ENCODE measurements around the gene TNFRSF4. TPM values are rescaled to one million over a fixed set of nuclear protein-coding genes. Genes with fewer than 3 reads are reported as not detected.
A peak's percentile ranks its signal among the peaks of the same experiment; 100 is the strongest.

TNFRSF4 gene
- total and polyA plus RNA-seq, 9 donors = 1.5 to 3.3 (median 2.1) TPM

- no peak for DNase-seq
- H3K9me3 ChIP-seq (replicated peaks; ENCODE audit: control insufficient read depth, low read depth, low read length) = no peaks in the 10 kb centered on the region
- H3K4me1 ChIP-seq (ENCODE audit: control insufficient read depth, insufficient read depth, low read length) = peaks cover 54% of the 10 kb centered on the region
- H3K27me3 ChIP-seq (ENCODE audit: control insufficient read depth, insufficient read depth, low read length) = peaks cover 20% of the 10 kb centered on the region
- no peak overlapping the region for H3K4me3 ChIP-seq (ENCODE audit: low read length)
- H3K36me3 ChIP-seq (ENCODE audit: control insufficient read depth, insufficient read depth, low read length) = no peaks in the 10 kb centered on the region
- 64% methylated on average over 2 of the region's 19 CpGs for WGBS (ENCODE audit: insufficient coverage)
- no peak overlapping the region for H3K27ac ChIP-seq (ENCODE audit: low read length)
These were observed 6.9 kb downstream of the TNFRSF4 start for GRCh38 chr1:1206966-1207531.

- Histone ChIP-seq H3K9me3 (replicated peaks; ENCODE audit: control insufficient read depth, low read depth, low read length) (no peaks in the 10 kb centered on the region), H3K27me3 (ENCODE audit: control insufficient read depth, insufficient read depth, low read length) (peaks cover 20% of the 10 kb centered on the region), H3K36me3 (ENCODE audit: control insufficient read depth, insufficient read depth, low read length) (no peaks in the 10 kb centered on the region), H3K4me1 (ENCODE audit: control insufficient read depth, insufficient read depth, low read length) (peaks cover 48% of the 10 kb centered on the region), H3K4me3 (ENCODE audit: low read length) (peak within 1 kb of the TSS; percentile 19), H3K27ac (ENCODE audit: low read length) (no peak within 1 kb of the TSS)
- DNase-seq = no peak
- 10% methylated on average over 47 of the region's 49 CpGs for WGBS (ENCODE audit: insufficient coverage)
These were observed 7.5 kb downstream of the TNFRSF4 start, which contains the start of gene TNFRSF18 for GRCh38 chr1:1206376-1206965. Gene TNFRSF18 (minus strand): TSS chr1:1206592. CDS start chr1:1206571, 21 bp downstream.

DNA sequence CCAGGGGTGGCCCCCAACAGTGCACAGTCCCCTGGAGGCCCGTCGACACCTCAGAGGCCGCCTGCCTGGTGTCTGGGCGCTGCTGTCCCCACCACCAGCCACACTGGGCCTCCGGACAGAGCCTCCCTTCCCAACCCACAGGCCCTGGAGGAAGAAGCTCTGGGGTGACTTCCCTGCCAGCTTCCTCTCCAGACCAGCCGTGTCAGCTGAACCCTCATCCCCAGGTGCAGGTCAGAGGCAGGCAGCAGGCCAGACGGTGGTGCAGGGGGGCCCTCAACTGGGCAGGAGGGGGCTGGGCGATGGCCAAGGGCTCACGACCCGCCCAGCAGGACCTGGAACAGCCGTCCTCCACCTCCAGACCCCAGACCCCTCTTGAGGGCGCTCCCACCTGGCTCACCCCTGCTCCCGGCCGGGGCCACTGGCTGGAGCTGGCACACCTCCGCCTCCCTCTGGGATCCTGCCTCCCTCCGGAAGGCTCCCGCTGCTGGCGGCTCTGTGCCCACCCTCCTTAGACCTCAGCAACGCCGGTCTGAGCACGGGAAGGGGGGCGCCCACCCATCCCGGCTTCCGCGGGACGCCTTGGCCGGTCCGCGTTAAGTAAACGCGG, 8.1 kb downstream of the TNFRSF4 start:
- Histone ChIP-seq H3K36me3 (ENCODE audit: control insufficient read depth, insufficient read depth, low read length) (no peaks in the 10 kb centered on the region), H3K4me3 (ENCODE audit: low read length) (peak overlapping the region; percentile 19), H3K27ac (ENCODE audit: low read length) (no peak overlapping the region), H3K9me3 (replicated peaks; ENCODE audit: control insufficient read depth, low read depth, low read length) (no peaks in the 10 kb centered on the region), H3K27me3 (ENCODE audit: control insufficient read depth, insufficient read depth, low read length) (peaks cover 21% of the 10 kb centered on the region), H3K4me1 (ENCODE audit: control insufficient read depth, insufficient read depth, low read length) (peaks cover 49% of the 10 kb centered on the region)
- DNase-seq = no peak
- 21% methylated on average over 31 of the region's 31 CpGs for WGBS (ENCODE audit: insufficient coverage)

DNA sequence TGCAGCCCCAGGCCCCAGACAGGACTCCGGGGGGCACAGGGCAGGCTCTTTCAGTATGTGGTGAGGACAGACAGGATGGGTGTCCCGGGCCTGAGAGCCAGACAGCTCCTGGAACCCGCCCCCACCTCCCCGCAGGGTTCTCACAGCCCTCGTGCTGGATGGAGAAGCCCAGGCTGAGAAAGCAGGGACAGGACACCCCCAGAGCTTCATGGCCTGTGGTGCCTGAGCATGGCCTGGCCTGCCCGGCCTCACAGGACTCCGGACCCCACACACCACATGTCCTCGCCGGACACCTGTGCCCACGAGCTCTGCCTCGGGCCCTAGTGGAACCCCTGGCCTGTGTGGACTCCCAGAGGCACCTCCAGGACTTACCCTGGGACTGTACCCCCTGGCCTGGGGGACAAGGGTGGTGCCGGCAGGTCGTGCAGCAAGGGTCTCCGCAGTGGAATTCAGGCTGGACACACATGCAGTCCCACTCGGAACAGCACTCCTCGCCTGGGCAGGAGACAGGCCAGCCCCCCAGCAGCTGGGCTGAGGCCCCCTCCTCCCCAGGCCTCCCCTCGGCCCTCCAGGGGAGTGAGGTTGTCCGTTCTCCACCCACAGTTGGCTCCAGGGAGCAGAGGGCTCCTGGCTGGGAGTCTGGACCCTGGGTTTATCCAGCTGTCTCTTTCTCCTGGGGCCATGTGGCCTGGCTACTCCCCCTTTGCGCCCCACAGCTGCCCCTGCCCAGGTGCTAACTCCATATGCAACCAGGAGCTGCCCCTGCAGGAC, 8.8 kb downstream of the TNFRSF4 start:
- H3K27me3 ChIP-seq (ENCODE audit: control insufficient read depth, insufficient read depth, low read length) = peaks cover 27% of the 10 kb centered on the region
- H3K36me3 ChIP-seq (ENCODE audit: control insufficient read depth, insufficient read depth, low read length) = no peaks in the 10 kb centered on the region
- no peak overlapping the region for H3K27ac ChIP-seq (ENCODE audit: low read length)
- no peak overlapping the region for H3K4me3 ChIP-seq (ENCODE audit: low read length)
- H3K9me3 ChIP-seq (replicated peaks; ENCODE audit: control insufficient read depth, low read depth, low read length) = no peaks in the 10 kb centered on the region
- WGBS (ENCODE audit: insufficient coverage) = 62% methylated on average over 14 of the region's 19 CpGs
- DNase-seq = no peak
- H3K4me1 ChIP-seq (ENCODE audit: control insufficient read depth, insufficient read depth, low read length) = peaks cover 54% of the 10 kb centered on the region

DNA sequence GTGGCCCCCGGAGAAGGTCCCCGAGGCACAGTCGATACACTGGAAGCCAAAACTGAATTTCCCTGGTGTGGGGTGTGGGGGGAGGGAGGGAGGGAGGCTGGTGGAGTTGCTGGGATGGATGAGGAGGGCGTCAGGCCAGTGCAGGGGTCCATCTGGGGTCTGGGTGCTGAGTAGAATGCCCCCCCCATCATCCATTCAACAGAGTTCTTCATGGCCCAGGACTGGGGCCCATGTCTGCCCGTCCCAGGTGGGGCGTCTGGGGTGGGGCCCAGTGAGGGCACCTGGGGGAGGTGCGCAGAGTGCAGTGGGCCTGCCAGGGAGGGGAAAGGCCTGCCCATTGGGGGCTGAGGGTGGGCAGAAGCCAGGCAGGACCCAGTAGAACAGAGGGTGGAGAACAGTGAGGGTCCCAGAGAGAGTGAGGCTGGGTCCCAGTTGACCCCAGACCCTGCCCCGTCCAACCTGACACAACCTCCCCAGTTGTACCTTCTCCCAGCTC, 9.5 kb downstream of the TNFRSF4 start:
- no peaks in the 10 kb centered on the region for H3K9me3 ChIP-seq (replicated peaks; ENCODE audit: control insufficient read depth, low read depth, low read length)
- no peak for DNase-seq
- no peak overlapping the region for H3K27ac ChIP-seq (ENCODE audit: low read length)
- H3K36me3 ChIP-seq (ENCODE audit: control insufficient read depth, insufficient read depth, low read length) = no peaks in the 10 kb centered on the region
- WGBS (ENCODE audit: insufficient coverage) = 100% methylated on average over 1 of the region's 8 CpGs
- peaks cover 33% of the 10 kb centered on the region for H3K27me3 ChIP-seq (ENCODE audit: control insufficient read depth, insufficient read depth, low read length)
- peaks cover 54% of the 10 kb centered on the region for H3K4me1 ChIP-seq (ENCODE audit: control insufficient read depth, insufficient read depth, low read length)
- H3K4me3 ChIP-seq (ENCODE audit: low read length) = no peak overlapping the region

DNA sequence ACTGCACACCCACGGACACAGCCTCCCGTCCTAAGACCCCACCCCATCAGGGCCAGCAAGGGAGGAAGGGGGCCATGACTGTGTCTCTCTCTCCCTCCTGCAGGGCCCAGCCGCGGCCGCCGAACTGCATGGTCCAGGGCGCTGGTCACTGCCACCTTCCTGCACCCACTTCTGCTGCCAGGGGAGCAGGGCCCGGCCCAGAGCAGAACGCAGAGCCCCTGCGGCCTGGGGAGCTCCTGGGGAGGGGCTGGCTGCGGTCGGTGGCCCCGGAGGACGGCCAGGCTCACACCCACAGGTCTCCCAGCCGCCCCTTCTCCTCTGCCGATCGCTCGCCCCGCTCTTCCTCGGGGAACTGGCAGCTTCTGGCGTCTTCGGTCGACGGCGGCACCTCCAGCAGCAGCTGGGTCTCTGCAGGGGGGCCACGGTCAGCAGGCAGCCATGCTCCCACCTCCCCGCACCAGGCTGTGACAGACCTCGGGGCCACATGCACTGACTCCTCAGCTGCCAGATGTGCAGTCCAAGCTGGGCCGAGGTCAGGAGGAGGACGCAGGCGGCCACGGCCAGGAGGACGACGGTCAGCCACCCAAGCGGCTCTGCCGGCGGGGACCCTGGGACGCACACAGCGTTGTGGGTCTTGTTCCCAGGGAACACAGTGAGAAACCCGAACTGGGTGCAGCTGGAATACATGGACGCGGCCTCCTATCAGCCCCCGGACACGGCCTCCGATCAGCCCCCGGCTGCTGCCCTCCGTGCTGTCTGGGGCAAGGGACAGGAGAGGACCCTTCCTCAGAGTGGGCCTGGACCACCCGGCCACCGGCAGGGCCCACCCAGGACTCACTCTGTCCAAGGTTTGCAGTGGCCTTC, 10.2 kb downstream of the TNFRSF4 start:
- 45% methylated on average over 43 of the region's 49 CpGs for WGBS (ENCODE audit: insufficient coverage)
- peaks cover 50% of the 10 kb centered on the region for H3K4me1 ChIP-seq (ENCODE audit: control insufficient read depth, insufficient read depth, low read length)
- no peak for DNase-seq

GRCh38 chr1:1202831-1203560, 11.0 kb downstream of the TNFRSF4 start:
- H3K27ac ChIP-seq (ENCODE audit: low read length) = no peak overlapping the region
- DNase-seq = no peak
- no peaks in the 10 kb centered on the region for H3K9me3 ChIP-seq (replicated peaks; ENCODE audit: control insufficient read depth, low read depth, low read length)
- peaks cover 33% of the 10 kb centered on the region for H3K27me3 ChIP-seq (ENCODE audit: control insufficient read depth, insufficient read depth, low read length)
- peaks cover 43% of the 10 kb centered on the region for H3K4me1 ChIP-seq (ENCODE audit: control insufficient read depth, insufficient read depth, low read length)
- H3K4me3 ChIP-seq (ENCODE audit: low read length) = no peak overlapping the region
- WGBS (ENCODE audit: insufficient coverage) = 71% methylated on average over 17 of the region's 27 CpGs
- no peaks in the 10 kb centered on the region for H3K36me3 ChIP-seq (ENCODE audit: control insufficient read depth, insufficient read depth, low read length)

More for the DNA sequence above, 10.2 kb downstream of the TNFRSF4 start:
- H3K27me3 ChIP-seq (ENCODE audit: control insufficient read depth, insufficient read depth, low read length) = peaks cover 33% of the 10 kb centered on the region
- no peak overlapping the region for H3K4me3 ChIP-seq (ENCODE audit: low read length)
- H3K9me3 ChIP-seq (replicated peaks; ENCODE audit: control insufficient read depth, low read depth, low read length) = no peaks in the 10 kb centered on the region
- H3K36me3 ChIP-seq (ENCODE audit: control insufficient read depth, insufficient read depth, low read length) = no peaks in the 10 kb centered on the region
- H3K27ac ChIP-seq (ENCODE audit: low read length) = no peak overlapping the region

GRCh38 chr1:1200876-1201810, 12.8 kb downstream of the TNFRSF4 start:
- no peaks in the 10 kb centered on the region for H3K36me3 ChIP-seq (ENCODE audit: control insufficient read depth, insufficient read depth, low read length)
- no peaks in the 10 kb centered on the region for H3K9me3 ChIP-seq (replicated peaks; ENCODE audit: control insufficient read depth, low read depth, low read length)
- WGBS (ENCODE audit: insufficient coverage) = under 1% methylated on average over 80 of the region's 109 CpGs
- H3K4me3 ChIP-seq (ENCODE audit: low read length) = no peak overlapping the region
- peaks cover 26% of the 10 kb centered on the region for H3K27me3 ChIP-seq (ENCODE audit: control insufficient read depth, insufficient read depth, low read length)
- H3K27ac ChIP-seq (ENCODE audit: low read length) = no peak overlapping the region
- H3K4me1 ChIP-seq (ENCODE audit: control insufficient read depth, insufficient read depth, low read length) = peaks cover 28% of the 10 kb centered on the region
- DNase-seq = peak; percentile 75
